ENCODE data around the gene MYCN. TPM values are rescaled to one million over a fixed set of nuclear protein-coding genes. Genes with fewer than 3 reads are reported as not detected.

The MYCN gene
- total and polyA plus RNA-seq, 2 of the 4 experiments (the other 2 are of a cell fraction), result not detected

GRCh38 chr2:15933184-15933845, 7.0 kb upstream of the MYCN start:
- Histone ChIP-seq H3K27me3 (ENCODE audit: control insufficient read depth, insufficient read depth, low read length) (no peaks in the 10 kb centered on the region), H3K27ac (ENCODE audit: insufficient read depth, low read length) (no peak overlapping the region), H3K4ac (ENCODE audit: low read depth, low read length) (no peak overlapping the region), H2BK20ac (ENCODE audit: low read depth, low read length) (no peak overlapping the region), H4K91ac (ENCODE audit: insufficient read depth, low read depth, low read length) (no peak overlapping the region), H2AK9ac (replicated peaks; ENCODE audit: low read depth, low read length, poor library complexity) (no peak overlapping the region), H2AFZ (replicated peaks; ENCODE audit: low read length, poor library complexity) (no peak overlapping the region), H3K56ac (ENCODE audit: extremely low read depth, insufficient read depth, low read length) (no peak overlapping the region), H3K14ac (replicated peaks; ENCODE audit: low read depth, low read length) (no peak overlapping the region), H3K4me1 (ENCODE audit: control insufficient read depth, insufficient read depth, low read length) (no peaks in the 10 kb centered on the region), H3K18ac (ENCODE audit: low read depth, low read length) (no peak overlapping the region), H3K4me3 (ENCODE audit: insufficient read depth, low read depth, low read length) (no peak overlapping the region), H2BK120ac (ENCODE audit: low read depth, low read length) (no peak overlapping the region), H3K79me1 (ENCODE audit: low read depth in 1 of 2, low read length in 2 of 2) (no peaks in the 10 kb centered on the region), H3K4me2 (ENCODE audit: low read depth, low read length) (no peak overlapping the region), H2BK15ac (ENCODE audit: low read depth, low read length) (no peak overlapping the region), H4K8ac (ENCODE audit: low read depth in 2 of 2, low read length in 2 of 2) (no peak overlapping the region), H3K9me1 (ENCODE audit: insufficient read depth, low read length) (no peaks in the 10 kb centered on the region), H3K36me3 (ENCODE audit: control insufficient read depth, insufficient read depth, low read length) (no peaks in the 10 kb centered on the region), H3K23ac (ENCODE audit: low read depth, low read length) (no peak overlapping the region), H3K9ac (ENCODE audit: low read depth, low read length) (no peak overlapping the region), H2AK5ac (ENCODE audit: low read depth, low read length) (no peak overlapping the region), H4K20me1 (ENCODE audit: insufficient read depth, low read length) (no peaks in the 10 kb centered on the region), H3K9me3 (ENCODE audit: control insufficient read depth, insufficient read depth, low read length) (peaks cover 5% of the 10 kb centered on the region), H4K5ac (ENCODE audit: low read depth, low read length) (no peak overlapping the region), H2BK5ac (ENCODE audit: low read depth, low read length, poor library complexity, severe bottlenecking) (no peak overlapping the region)
- in situ Hi-C loops (cut with MboI; ENCODE audit: low sequenced_read_pairs), result no loop called here
- no TSS peak for BruUV-seq (replicated peaks)
- intact Hi-C loops (cut with micrococcal nuclease), result no loop called here
- ChIA-PET POLR2A (ENCODE audit: unreplicated experiment) (no interaction called here), CTCF (interaction anchor here (0.8 kb wide), 1 partner anchor 676 kb away, joined by 3 read pairs; no protein-coding TSS in a partner anchor)
- TF ChIP-seq CHD1 (IDR thresholded peaks at IDR 0.05; ENCODE audit: low read depth, low read length) (no peak), CEBPB (IDR thresholded peaks at IDR 0.05; ENCODE audit: low read depth, low read length) (no peak), RAD21 (IDR thresholded peaks at IDR 0.05; ENCODE audit: low read length) (no peak), CTCF (conservative IDR thresholded peaks at IDR 0.05; ENCODE audit: low read depth, low read length) (no peak), NFE2L2 (IDR thresholded peaks at IDR 0.05; ENCODE audit: low read depth, low read length) (no peak), RFX5 (IDR thresholded peaks at IDR 0.05; ENCODE audit: low read depth, low read length) (no peak), POLR2A (IDR thresholded peaks at IDR 0.05; ENCODE audit: low read depth, low read length) (no peak), FOS (IDR thresholded peaks at IDR 0.05; ENCODE audit: low read depth, low read length) (no peak), SMC3 (IDR thresholded peaks at IDR 0.05; ENCODE audit: low read depth, low read length) (no peak), MAZ (IDR thresholded peaks at IDR 0.05; ENCODE audit: borderline replicate concordance, low read depth, low read length) (no peak), ELK1 (IDR thresholded peaks at IDR 0.05; ENCODE audit: borderline replicate concordance, low read depth, low read length) (no peak), BHLHE40 (IDR thresholded peaks at IDR 0.05; ENCODE audit: low read depth, low read length) (no peak), MXI1 (IDR thresholded peaks at IDR 0.05; ENCODE audit: borderline replicate concordance, low read depth, low read length) (no peak), RCOR1 (IDR thresholded peaks at IDR 0.05; ENCODE audit: insufficient replicate concordance, low read length) (no peak)
- WGBS, 2 experiments (ENCODE audit: extremely low coverage in 2 of 2, insufficient read length in 1 of 2), result 44% methylated on average over 5 of the region's 11 CpGs; no CpG with 5 or more reads in 1 of the 2 experiments
- DNase-seq (no peak), ATAC-seq (ENCODE audit: low read depth) (no peak)
- dilution Hi-C loops (cut with HindIII; ENCODE audit: low sequenced_read_pairs, unreplicated experiment), result no loop called here
